NT2/D1 (cell line): Measurements from ENCODE around the gene SERPINE2.

Experiments used
- YY1 ChIP-seq: IDR thresholded peaks from 2 replicates; pipeline ENCODE4 v1.6.1; 2011; ENCODE audit not compliant: insufficient read length, insufficient read depth
- ZNF274 ChIP-seq: IDR thresholded peaks from 2 replicates; pipeline ENCODE4 v1.6.1; 2011; ENCODE audit warnings: mild to moderate bottlenecking, low read depth, low read length

GRCh38 chr2:224042191-224042696, 3.2 kb upstream of the SERPINE2 start:
- TF ChIP-seq YY1 (no peak), ZNF274 (no peak)
